ENCODE results near the gene TBC1D1.

Gene TBC1D1

GRCh38 chr4:38058151-38058550, 167.3 kb downstream of the TBC1D1 start:
- DNase-seq = no peak
- in situ Hi-C loops (cut with MboI; ENCODE audit: low pct_unique_long_range_greater_than_20kb, low sequenced_read_pairs) = loop anchor here (25.0 kb wide), 1 partner anchor 254 kb away; no protein-coding TSS in a partner anchor

- in situ Hi-C loops (cut with MboI; ENCODE audit: low pct_unique_long_range_greater_than_20kb, low sequenced_read_pairs) = loop anchor here (25.0 kb wide), 1 partner anchor 251 kb away; no protein-coding TSS in a partner anchor
- no peak for DNase-seq
These were observed 170.0 kb downstream of the TBC1D1 start for GRCh38 chr4:38060829-38061431.

GRCh38 chr4:38062088-38062775, 171.3 kb downstream of the TBC1D1 start:
- peak; percentile 76 for DNase-seq
- in situ Hi-C loops (cut with MboI; ENCODE audit: low pct_unique_long_range_greater_than_20kb, low sequenced_read_pairs) = loop anchor here (25.0 kb wide), 1 partner anchor 250 kb away; no protein-coding TSS in a partner anchor

- no peak for DNase-seq
- in situ Hi-C loops (cut with MboI; ENCODE audit: low pct_unique_long_range_greater_than_20kb, low sequenced_read_pairs) = loop anchor here (25.0 kb wide), 1 partner anchor 250 kb away; no protein-coding TSS in a partner anchor
These were observed 171.9 kb downstream of the TBC1D1 start for GRCh38 chr4:38062776-38063097.

GRCh38 chr4:38065176-38065575, 174.3 kb downstream of the TBC1D1 start:
- in situ Hi-C loops (cut with MboI; ENCODE audit: low pct_unique_long_range_greater_than_20kb, low sequenced_read_pairs) = loop anchor here (25.0 kb wide), 1 partner anchor 247 kb away; no protein-coding TSS in a partner anchor
- no peak for DNase-seq

- in situ Hi-C loops (cut with MboI; ENCODE audit: low pct_unique_long_range_greater_than_20kb, low sequenced_read_pairs) = loop anchor here (25.0 kb wide), 1 partner anchor 246 kb away; no protein-coding TSS in a partner anchor
- DNase-seq = no peak
These were observed 175.0 kb downstream of the TBC1D1 start for GRCh38 chr4:38065900-38066299.

- no peak for DNase-seq
- in situ Hi-C loops (cut with MboI; ENCODE audit: low pct_unique_long_range_greater_than_20kb, low sequenced_read_pairs) = loop anchor here (25.0 kb wide), 1 partner anchor 245 kb away; no protein-coding TSS in a partner anchor
These were observed 176.6 kb downstream of the TBC1D1 start for GRCh38 chr4:38067499-38067898.

GRCh38 chr4:38068107-38068506, 177.2 kb downstream of the TBC1D1 start:
- no peak for DNase-seq
- in situ Hi-C loops (cut with MboI; ENCODE audit: low pct_unique_long_range_greater_than_20kb, low sequenced_read_pairs) = loop anchor here (25.0 kb wide), 1 partner anchor 244 kb away; no protein-coding TSS in a partner anchor

- in situ Hi-C loops (cut with MboI; ENCODE audit: low pct_unique_long_range_greater_than_20kb, low sequenced_read_pairs) = loop anchor here (25.0 kb wide), 1 partner anchor 243 kb away; no protein-coding TSS in a partner anchor
- peak; percentile 60 for DNase-seq
These were observed 178.4 kb downstream of the TBC1D1 start for GRCh38 chr4:38069271-38069760.

GRCh38 chr4:38071801-38072431, 181.0 kb downstream of the TBC1D1 start:
- in situ Hi-C loops (cut with MboI; ENCODE audit: low pct_unique_long_range_greater_than_20kb, low sequenced_read_pairs) = loop anchor here (25.0 kb wide), 1 partner anchor 240 kb away; no protein-coding TSS in a partner anchor
- DNase-seq = no peak

- DNase-seq = no peak
- in situ Hi-C loops (cut with MboI; ENCODE audit: low pct_unique_long_range_greater_than_20kb, low sequenced_read_pairs) = loop anchor here (25.0 kb wide), 1 partner anchor 240 kb away; no protein-coding TSS in a partner anchor
These were observed 181.7 kb downstream of the TBC1D1 start for GRCh38 chr4:38072578-38072977.

GRCh38 chr4:38073596-38074234, 182.8 kb downstream of the TBC1D1 start:
- in situ Hi-C loops (cut with MboI; ENCODE audit: low pct_unique_long_range_greater_than_20kb, low sequenced_read_pairs) = loop anchor here (25.0 kb wide), 1 partner anchor 239 kb away; no protein-coding TSS in a partner anchor
- DNase-seq = no peak

- in situ Hi-C loops (cut with MboI; ENCODE audit: low pct_unique_long_range_greater_than_20kb, low sequenced_read_pairs) = no loop called here
- DNase-seq = peak; percentile 85
These were observed 184.7 kb downstream of the TBC1D1 start for GRCh38 chr4:38075370-38076152.

- no peak for DNase-seq
- in situ Hi-C loops (cut with MboI; ENCODE audit: low pct_unique_long_range_greater_than_20kb, low sequenced_read_pairs) = no loop called here
These were observed 185.3 kb downstream of the TBC1D1 start for GRCh38 chr4:38076153-38076669.

GRCh38 chr4:38077791-38078489, 187.1 kb downstream of the TBC1D1 start:
- in situ Hi-C loops (cut with MboI; ENCODE audit: low pct_unique_long_range_greater_than_20kb, low sequenced_read_pairs) = no loop called here
- no peak for DNase-seq

- DNase-seq = no peak
- in situ Hi-C loops (cut with MboI; ENCODE audit: low pct_unique_long_range_greater_than_20kb, low sequenced_read_pairs) = no loop called here
These were observed 187.9 kb downstream of the TBC1D1 start for GRCh38 chr4:38078590-38079421.

Measured in KBM-7 (cell line).